Activated T-cell treated with anti-CD3 and anti-CD28 coated beads for 1 hour (primary cell): Measurements from ENCODE around the gene TSPEAR.

Experiments used
- DNase-seq: peaks from one replicate; pipeline ENCODE4 v3.0.0-alpha.2; 2020; ENCODE audit warnings: low read depth

The TSPEAR gene

DNA sequence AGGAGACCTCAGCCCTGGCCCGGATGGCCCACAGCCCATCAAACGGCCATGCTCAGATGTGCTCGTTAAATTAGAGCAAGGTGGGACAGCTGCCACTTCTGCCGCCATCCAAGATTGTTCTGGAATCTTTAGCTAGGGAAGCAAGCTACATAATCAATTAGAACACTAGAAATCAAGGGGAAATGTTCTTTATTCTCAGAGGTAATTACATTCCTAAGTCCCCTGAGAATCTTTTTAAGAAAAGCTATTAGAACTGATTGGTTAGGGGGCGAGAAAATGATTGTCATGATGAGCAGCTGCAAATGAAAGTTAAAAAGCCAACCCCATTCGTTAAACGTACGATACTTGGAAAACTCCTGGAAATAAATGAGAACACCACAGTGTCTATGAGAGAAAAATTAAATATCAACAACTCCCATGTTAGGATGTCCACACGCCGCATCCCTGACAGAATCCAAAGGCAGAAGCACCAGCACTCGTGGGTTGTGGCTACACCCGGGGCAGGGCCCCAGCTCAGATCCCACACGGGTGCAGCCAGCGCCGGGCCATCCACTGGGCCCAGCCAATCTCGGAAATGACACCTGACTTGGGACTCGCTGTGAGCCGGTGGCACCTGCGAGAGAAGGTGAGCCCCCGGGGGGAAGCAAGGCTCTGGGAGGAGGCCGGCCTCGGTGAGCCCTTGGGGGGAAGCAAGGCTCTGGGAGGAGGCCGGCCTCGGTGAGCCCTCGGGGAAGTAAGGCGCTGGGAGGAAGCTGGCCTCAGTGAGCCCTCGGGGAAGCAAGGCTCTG lies 209.0 kb downstream of the TSPEAR start:
- DNase-seq, result no peak

DNA sequence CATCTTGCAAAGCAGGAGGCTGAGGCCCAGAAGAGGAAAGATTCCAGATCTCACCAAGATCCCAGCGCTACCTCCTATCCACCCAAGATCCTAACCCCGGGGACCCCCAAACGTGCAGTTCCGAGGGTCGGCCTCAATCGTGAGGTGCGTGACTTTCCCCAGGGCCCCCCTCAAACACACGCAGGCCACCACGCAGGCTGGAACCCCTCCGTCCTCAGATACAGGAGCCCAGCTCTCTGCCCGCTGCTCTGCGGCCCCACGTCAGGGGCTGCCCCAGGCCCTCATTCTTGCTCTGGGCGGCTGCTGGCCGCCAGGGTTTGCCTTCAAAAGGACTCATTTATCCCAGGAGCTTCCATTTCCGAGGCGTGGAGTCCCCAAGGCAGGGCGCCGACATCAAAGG lies 211.3 kb downstream of the TSPEAR start:
- DNase-seq, result no peak

DNA sequence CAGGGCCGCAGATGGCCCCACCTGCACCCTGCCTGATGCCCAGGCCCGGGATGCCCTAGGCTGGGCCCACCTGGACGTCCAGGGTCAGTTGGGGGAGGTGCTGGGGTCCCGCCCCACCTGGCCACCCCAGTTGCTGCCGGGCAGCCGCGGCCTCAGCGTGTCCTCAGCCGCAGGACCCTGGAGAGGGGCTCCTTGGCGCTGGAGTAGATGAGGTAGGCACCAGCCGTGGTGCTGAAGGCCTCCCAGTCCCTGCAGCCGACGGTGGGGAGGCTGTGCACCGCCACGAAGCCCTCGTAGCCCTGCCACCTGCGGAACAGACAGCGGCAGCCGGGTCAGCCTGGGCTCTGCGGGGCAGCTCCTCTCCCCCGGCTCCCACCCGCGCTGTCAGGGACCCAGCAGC lies 211.7 kb downstream of the TSPEAR start:
- no peak for DNase-seq

DNA sequence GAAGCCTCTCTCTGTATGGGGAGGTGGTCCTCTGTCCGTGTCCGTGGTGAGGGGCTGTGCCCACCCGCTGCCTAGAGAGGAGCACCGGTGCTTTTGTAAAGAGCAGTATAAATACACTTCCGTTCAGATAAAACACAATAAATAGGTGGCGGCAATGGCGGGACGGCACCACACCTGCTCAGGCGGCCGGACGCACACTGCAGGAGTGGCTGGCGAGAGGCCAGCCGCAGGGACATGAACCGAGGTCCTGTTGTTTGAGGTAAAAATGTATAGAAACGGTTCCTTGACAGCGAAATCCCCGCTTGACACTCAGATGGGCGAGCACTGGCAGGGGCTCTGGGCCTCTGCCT lies 212.2 kb downstream of the TSPEAR start:
- DNase-seq, result no peak

DNA sequence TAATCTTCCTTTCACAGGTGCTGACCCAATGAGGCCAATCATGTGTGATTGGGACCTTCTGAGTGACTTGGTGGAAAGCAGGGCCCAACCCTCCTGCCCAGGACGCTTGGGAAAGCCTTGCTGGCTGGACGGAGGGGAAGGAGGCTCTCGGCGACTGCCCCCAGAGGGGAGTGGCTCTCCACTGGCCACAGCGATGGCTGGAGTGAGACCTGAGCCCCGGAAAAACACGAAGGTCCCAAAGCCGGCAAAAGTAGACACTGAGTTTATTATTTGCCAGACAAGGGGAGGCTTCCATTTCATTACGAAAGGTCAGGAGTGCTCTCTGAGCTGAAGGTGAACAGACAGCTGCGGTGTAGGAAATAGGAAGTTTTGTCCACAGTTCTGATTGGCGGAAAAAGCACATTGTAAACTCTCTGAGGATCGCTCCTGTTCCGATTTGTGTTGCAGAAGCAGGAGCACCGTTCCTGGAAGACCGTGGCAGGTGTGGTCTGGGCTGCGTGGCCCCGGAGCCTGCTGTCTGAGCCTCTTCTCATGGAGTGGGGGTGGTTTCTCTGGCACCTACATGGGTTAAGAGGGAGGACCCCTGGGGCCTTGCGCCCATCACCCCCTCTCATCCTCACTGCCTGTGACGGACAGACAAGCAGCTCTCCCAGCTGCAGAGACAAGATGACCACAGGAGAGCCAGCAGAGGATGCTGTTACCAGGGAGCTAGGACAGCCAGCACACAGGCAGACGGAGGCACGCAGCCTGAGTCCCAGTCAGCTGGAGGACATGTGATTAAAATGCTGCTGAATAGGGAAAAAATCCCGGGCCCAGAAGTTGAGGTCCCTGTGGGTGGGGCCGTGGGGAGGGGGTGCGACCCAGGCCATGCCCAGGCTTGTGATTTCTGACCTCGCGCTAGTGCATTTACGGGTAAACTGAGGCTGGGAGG lies 212.8 kb downstream of the TSPEAR start:
- no peak for DNase-seq

DNA sequence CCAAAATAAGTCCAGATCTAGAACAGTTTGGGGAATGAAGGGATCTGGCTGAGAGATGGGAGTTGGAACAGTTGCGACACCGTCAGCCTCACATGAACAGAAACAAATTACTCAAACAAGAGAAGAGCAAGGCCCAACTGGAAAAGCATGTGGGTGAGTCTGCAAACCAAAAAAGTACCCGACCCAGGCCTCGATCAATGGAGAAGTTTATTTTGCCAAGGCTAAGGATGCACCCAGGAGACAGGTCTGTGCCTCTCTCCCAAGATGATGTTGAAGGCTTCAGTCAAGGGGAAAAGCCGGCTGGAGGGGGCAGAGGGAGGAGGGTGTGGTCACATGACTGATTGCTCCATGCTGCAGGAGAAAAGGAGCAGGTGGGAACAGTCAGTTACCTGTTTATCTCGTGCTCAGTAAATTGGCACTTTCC lies 213.7 kb downstream of the TSPEAR start:
- no peak for DNase-seq

DNA sequence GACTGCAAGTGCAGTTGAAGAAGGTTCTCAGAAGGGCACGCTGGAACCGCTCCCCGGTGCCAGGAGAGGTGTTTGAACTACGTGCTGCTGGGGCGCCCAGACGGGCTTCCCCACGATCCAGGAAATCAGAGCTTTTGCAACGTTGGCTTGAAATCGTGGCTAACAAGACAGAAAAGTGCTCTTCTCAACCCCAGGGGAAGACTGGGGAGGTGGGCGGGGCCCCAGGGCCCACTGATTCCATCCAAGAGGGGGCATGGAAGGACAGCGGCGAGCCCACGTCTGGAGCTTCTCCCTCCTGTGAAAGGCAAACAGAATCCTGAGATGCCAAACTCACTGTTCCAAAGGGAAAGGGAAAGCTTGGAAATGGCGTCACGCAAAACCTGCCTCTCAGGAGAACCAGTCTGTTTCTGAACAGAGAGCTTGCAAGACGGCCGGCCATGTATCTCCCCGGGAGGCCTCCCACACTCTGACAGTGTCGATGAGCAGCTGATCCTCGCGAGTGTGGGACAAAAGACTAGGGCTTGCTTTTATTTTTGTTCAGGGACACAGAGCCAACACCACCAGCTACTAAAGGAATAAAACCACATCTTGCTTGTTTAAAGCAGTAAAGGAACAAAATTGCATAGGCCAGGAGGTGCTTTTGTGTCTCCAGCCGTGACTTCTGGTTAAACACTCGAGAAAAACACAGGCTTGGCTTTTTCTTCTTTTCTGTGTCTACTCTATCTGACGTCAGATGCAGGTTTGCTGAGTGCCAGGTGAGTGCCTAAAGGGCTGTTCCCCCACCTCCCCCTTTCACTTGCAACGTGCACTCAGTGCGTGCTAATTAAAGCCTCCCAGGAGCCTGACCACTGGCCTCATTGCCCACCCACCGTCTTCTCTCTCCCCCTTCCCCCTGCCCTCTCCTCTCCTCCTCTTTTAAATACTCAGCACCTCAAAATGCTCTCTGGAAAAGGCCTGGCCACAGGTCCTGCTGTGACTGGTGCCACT lies 214.5 kb downstream of the TSPEAR start:
- DNase-seq, result no peak

DNA sequence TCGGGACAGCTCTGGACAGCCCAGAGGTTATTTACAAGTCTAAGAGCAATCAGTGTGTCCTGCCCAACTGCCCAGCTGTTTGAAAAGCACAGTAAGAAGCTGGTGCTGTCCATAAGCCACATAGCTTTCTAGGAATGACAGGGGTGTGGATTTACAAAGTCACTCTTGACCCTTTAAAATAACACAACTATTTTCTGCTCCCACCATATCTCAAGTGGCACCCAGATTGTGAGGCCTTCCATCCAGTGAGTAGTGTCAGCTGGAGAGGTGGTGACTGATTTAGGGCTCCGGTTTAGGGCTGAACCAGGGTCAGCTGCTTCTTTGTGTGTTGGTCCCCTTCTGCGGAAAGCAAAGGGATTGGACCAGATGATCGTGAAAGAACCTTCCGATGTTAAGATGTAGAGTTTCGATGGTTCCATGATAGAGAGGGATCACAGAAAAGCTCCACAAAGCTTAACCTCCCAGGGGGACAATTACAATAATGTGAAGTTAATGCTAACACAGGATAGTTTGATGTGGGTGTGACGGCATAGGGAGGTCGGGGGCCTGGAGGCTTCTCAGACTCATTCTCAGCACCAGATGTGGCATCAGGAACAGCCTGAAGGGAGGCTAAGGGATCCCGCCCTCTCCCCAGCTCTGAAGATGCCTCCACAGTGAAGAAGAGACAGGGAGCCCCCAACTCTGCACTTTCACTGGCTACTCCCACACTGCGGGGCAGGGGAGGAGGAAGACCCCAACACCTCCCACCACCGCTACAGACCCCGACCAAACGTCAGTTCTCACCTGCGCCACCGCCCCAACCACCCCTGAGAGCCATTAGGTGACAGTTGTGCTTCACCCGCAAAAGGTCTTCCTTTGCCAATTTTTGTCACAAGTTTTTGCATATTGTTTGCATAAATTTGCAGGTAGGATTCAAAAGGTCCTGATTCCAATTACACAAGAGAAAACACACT lies 215.5 kb downstream of the TSPEAR start:
- no peak for DNase-seq

DNA sequence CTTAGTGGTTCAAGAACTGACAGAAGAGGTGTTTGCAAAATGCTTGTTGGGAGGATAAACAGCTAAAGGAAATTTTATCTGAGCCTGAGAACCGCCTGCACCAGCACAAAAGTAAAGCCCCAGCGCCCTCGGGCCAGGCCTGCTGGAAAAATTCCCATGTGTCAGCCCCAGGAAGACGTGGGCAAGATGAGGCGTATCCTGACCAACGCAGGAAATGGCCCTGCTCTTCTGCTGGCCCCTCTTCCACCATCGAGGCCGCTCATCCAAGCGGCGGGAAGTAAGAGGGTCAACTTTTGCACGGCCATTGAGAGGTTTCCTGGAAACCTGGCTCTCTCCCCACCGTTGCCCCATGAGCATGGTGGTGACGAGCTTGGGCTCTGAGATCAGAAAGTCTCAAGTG lies 216.4 kb downstream of the TSPEAR start:
- DNase-seq, result no peak

DNA sequence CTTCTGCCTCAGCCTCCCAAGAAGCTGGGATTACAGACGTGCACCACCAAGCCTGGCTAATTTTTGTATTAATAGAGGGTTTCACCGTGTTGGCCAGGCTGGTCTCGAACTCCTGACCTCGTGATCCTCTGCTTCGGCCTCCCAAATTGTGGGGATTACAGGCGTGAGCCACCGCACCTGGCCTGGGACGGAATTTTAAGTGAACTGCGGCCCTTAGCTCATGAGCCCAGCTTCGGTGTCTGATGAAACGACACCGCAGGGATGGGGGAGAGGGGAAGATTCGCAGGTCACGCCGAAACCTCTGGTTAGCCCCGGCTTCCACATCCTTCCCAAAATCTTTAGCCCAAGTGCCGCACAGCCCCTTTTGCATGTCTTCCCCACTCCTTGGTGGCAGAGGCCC lies 217.0 kb downstream of the TSPEAR start:
- no peak for DNase-seq

DNA sequence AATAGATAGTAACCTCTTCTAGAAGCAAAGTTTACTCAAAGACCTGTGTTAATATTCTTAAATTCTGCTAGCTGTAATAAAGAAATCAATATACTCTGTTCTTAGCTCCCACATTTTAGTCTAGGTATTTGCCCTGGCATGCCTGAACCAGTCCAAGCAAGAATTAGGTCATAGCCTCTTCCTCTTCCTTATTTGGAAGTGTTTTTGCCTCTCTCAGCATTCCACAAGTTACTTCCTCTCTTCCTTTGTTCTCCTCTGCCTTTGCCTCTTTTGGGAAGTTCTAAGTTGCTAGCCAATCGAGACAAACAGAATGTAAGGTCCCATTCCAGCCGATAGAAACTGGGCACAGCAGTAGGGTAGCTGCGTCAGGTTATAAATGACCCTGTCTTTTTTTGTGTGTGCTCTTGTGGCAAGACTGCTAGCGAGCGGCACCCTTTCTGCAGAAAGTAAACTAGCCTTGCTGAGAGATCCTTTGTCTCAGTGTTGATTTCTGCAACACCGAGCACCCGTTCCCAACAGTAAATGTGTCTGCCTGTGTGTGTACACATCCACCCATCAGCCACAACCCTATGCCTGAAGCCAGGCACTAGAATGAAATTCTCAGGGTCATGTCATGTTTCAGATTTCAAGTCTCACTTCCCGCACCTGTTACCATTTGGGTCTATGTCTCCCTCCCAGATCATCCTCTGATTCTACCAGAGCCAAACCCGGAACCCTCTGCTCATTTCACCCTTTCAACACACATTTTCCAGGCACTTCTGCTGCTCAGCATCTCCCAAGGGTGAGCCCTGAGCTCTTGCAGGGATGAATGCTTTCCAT lies 218.6 kb downstream of the TSPEAR start:
- no peak for DNase-seq

DNA sequence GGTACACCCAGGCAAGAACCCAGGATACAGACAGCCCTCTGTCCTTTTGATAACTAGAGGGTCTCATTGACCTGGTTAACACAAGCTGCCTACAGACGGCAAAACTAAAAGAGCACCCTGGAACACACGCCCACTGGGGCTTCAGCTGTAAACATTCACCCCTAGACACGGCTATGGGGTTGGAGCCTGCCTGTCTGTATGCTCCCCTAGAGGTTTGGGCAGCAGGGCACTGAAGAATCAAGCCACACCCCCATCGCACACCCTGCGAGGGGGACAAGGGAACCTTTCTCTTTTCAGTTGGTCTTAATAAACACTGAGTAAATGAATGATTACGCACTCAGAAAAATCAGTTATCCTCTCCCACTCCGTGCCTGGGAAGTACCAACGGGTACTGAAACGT lies 220.6 kb downstream of the TSPEAR start:
- DNase-seq, result no peak

DNA sequence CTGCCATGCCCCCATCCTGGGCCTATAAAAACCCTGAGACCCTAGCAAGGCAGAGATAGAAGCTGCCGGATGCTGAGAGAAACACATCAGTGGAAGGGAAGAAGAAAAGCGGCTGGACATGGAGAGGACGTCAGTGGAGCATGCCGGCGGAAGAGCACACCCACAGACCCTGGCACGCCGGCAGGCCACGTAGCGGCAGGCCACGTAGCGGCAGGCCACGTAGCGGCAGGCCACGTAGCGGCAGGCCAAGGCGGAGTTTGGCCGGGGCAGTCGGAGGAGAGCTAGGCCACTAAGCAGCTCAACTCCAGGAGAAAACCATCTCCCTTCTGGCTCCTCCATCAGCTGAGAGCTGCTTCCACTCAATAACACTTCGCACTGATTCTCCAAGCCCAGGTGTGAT lies 221.0 kb downstream of the TSPEAR start:
- DNase-seq, result no peak

DNA sequence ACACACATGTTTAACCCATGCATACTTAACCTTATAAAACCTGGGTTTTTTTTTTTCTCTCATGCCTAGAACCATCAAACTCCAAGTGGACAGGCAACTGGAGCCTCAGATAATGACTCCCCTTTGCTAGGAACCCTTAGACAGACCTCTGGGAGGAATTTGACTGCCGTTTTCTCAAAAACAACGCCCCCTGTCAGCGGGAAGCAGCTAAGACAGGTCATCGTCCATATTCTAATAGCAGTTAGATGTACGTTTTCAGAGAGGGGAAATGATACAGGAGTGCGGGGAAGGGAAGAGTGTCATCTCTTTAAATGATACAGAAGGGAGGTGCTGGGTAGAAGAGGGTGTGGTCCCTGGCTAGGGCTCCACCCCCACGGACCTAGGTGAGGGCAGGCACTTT lies 221.4 kb downstream of the TSPEAR start:
- no peak for DNase-seq

DNA sequence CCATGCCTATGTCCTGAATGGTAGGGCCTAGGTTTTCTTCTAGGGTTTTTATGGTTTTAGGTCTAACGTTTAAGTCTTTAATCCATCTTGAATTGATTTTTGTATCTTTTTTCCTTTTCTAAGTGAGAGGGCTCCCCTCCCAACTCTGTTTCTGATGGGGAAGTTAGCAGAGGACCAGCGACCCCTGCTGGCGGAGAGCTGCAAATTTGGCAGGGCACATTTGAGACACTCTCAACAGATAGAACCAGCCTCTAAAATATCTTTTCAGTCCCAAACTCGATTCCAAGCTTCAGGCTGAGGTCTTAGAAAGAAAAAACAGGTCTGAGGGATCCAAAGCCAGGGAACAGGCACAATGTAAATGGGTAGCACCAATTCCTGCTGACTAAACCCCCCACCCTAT lies 223.5 kb downstream of the TSPEAR start:
- DNase-seq, result no peak

DNA sequence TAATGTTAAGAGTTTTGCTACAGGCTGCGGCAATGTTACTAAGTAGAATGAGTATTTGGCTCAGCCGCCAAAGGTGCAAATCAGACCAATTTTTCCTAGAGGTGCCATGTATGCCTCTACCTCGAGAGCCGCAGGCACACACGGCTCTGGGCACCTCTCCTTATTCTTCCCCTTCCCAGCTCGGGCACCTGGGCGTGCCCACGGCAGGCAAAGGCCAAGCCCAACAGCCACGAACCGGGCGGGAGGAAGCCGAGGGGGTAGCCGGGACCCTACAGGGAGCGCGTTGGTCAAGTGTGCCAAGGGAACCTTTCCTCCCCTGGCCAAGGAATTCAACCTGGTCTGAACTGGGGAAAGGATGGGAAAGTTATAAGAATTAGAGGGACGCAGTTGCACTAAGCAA lies 225.1 kb downstream of the TSPEAR start:
- no peak for DNase-seq

DNA sequence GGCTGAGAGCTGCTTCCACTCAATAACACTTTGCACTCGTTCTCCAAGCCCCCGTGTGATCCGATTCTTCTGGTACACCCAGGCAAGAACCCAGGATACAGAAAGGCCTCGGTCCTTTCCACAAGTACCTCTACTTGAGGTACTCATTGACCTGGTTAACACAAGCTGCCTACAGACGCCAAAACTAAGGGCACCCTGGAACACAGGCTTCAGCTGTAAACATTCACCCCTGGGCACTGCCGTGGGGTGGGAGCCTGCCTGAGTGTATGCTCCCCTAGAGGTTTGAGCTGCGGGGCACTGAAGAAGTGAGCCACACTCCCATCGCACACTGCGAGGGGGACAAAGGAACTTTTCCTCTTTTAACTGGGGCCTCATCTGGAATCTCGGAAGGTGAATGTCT lies 225.6 kb downstream of the TSPEAR start:
- DNase-seq, result no peak

DNA sequence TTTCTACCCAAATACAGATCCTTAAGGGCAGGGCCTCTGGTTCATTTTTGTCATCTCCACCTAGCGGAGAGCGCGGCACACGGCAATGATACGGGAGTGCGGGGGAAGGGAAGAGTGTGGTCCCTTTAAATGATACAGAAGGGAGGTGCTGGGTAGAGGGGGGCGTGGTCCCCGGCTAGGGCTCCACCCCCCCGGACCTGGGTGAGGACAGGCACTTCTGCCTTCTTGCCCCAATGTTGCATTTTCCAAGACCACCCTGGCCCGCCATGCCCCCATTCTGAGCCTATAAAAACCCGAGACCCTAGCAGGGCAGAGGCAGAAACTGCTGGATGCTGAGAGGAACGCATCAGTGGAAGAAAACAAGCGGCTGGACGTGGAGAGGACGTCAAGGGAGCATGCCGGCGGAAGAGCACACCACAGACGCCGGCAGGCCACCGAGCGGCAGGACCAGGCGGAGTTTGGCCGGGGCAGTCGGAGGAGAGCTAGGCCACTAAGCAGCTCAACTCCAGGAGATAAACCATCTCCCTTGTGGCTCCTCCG lies 226.0 kb downstream of the TSPEAR start:
- peak; percentile 45 for DNase-seq

DNA sequence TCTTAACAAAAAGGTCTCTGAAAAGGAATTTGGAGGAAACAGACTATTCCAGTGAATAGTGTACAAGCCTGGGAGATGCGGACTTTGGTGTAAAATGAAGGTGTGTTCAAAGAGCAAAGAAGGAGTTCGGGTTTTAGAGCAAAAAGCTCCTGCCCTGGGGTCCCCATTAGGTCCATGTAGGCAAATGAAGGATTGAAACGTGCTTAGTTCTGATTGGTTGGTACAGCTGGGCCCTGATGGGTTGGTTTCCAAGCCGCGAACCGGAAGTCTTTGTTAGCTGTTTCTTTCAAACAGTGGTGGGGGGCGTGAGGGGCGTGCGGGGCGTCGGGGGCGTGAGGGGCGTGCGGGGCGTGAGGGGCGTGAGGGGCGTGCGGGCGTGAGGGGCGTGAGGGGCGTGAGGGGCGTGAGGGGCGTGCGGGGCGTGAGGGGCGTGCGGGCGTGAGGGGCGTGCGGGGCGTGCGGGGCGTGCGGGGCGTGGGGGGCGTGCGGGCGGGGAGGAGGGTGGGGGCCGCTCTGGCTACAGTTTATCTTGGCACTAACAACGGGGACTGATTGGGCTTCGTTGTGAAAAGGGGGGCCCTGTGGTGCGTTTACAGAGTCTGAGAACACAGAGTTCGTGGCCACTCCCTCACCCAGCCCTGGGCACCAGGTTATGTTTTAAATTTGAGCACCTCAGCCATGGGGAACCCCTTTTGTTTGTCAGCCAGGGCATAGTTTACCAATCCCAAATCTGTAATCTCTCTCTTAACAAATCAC lies 226.7 kb downstream of the TSPEAR start:
- DNase-seq, result no peak
